ENCODE results near the gene CEP131. TPM values are rescaled to one million over a fixed set of nuclear protein-coding genes. Genes with fewer than 3 reads are reported as not detected.

The CEP131 gene
- total and polyA plus RNA-seq, 2 donors (not counting 3 experiments of a cell fraction or from before 2014, with no cell fraction given): 5.3 to 17.9 TPM

GRCh38 chr17:81236784-81237183, 14.0 kb upstream of the CEP131 start:
- CTCF ChIA-PET: no interaction called here
- DNase-seq (ENCODE audit: low read depth, low spot score) (no peak), FAIRE-seq (no peak)
- Histone ChIP-seq H3K4me3 (replicated peaks in 1 of 3; ENCODE audit: insufficient read depth in 1 of 3, low read depth in 1 of 3, low read length in 3 of 3) (no peak overlapping the region), H3K27ac (ENCODE audit: insufficient read depth, low read depth, low read length) (no peak overlapping the region), H3K79me2 (ENCODE audit: control insufficient read depth, insufficient read depth, low read length) (peaks cover 20% of the 10 kb centered on the region), H3K4me2 (ENCODE audit: insufficient read depth, low read length) (no peak overlapping the region), H3K4me1 (ENCODE audit: control insufficient read depth, extremely low read depth, insufficient read depth, low read length) (peaks cover 6% of the 10 kb centered on the region), H3K9me3 (replicated peaks; ENCODE audit: control insufficient read depth, insufficient read depth, low read length) (no peaks in the 10 kb centered on the region), H2AFZ (ENCODE audit: low read depth, low read length) (no peak overlapping the region), H4K20me1 (replicated peaks; ENCODE audit: control insufficient read depth, extremely low read depth, insufficient read depth, low read length) (no peaks in the 10 kb centered on the region), H3K9ac (replicated peaks; ENCODE audit: extremely low read depth, insufficient read depth, low read length) (no peak overlapping the region), H3K27me3 (ENCODE audit: control insufficient read depth in 2 of 2, insufficient read depth in 2 of 2, low read length in 2 of 2) (no peaks in the 10 kb centered on the region), H3K9me1 (replicated peaks; ENCODE audit: control insufficient read depth, extremely low read depth, insufficient read depth, low read length) (no peaks in the 10 kb centered on the region), H3K36me3 (ENCODE audit: control insufficient read depth in 2 of 2, extremely low read depth in 1 of 2, insufficient read depth in 2 of 2, low read length in 2 of 2) (peaks cover 0 to 25% of the 10 kb centered on the region in 2 experiments)
- dilution Hi-C loops (cut with MboI; ENCODE audit: extremely low pct_ligation_motif_present, low sequenced_read_pairs): no loop called here
- no TSS peak for BruUV-seq (replicated peaks)
- intact Hi-C loops (cut with micrococcal nuclease): no loop called here
- TF ChIP-seq POLR2AphosphoS5 (IDR thresholded peaks at IDR 0.05; ENCODE audit: insufficient read depth, low read depth, low read length) (no peak), JUN (IDR thresholded peaks at IDR 0.05; ENCODE audit: borderline replicate concordance, insufficient read depth, insufficient read length, low read depth) (no peak)
- POLR2A ChIA-PET: no interaction called here

DNA sequence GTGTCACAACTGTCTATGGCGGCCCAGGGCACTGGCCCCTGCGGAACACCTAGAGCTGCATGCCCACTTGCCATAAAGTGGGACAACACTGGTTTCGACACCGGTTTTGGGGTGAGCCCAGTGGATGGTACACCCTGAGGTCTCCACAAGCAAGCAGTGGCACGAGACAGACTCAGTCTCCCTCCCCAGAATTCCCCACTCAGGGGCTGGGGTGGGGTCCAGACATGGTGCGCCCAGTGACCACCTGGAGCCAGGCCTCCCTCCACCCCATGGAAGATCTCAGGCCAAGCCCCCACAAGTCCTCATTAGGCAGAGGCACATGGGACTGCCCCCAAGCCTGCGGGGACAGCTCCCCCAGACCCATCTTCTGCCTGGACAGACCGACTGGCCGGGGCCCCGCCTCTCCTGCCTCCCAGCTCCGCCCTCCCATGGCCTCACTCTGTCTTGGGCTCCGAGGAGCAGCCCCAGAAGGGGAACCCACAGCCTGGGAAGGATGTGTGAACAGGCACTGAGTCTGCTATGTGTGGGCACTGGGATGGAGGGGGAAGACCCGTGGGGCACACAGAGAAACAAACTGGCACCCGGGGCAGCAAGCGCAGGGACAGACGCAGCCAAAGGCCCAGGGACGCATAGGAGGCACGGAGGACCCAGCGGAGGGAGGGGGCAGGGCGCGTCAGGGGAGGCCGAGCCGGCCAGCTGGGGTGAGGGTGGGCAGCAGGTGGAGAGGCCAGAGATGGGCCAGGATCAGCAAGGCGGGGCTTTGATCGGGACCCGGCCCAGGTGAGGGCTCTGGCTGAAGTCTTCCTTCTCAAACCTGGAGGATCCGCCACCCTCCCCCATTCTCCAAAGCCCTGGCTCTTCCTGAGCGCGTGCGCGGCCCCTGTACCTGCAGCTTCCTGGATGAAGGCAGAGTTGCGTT, 13.3 kb upstream of the CEP131 start:
- Histone ChIP-seq H3K9me1 (replicated peaks; ENCODE audit: control insufficient read depth, extremely low read depth, insufficient read depth, low read length) (no peaks in the 10 kb centered on the region), H3K4me2 (ENCODE audit: insufficient read depth, low read length) (no peak overlapping the region), H4K20me1 (replicated peaks; ENCODE audit: control insufficient read depth, extremely low read depth, insufficient read depth, low read length) (no peaks in the 10 kb centered on the region), H3K36me3 (ENCODE audit: control insufficient read depth in 2 of 2, extremely low read depth in 1 of 2, insufficient read depth in 2 of 2, low read length in 2 of 2) (peaks cover 0 to 26% of the 10 kb centered on the region in 2 experiments), H2AFZ (ENCODE audit: low read depth, low read length) (no peak overlapping the region), H3K27me3 (ENCODE audit: control insufficient read depth in 2 of 2, insufficient read depth in 2 of 2, low read length in 2 of 2) (no peaks in the 10 kb centered on the region), H3K27ac (ENCODE audit: insufficient read depth, low read depth, low read length) (no peak overlapping the region), H3K4me1 (ENCODE audit: control insufficient read depth, extremely low read depth, insufficient read depth, low read length) (peaks cover 6% of the 10 kb centered on the region), H3K9ac (replicated peaks; ENCODE audit: extremely low read depth, insufficient read depth, low read length) (no peak overlapping the region), H3K79me2 (ENCODE audit: control insufficient read depth, insufficient read depth, low read length) (peaks cover 20% of the 10 kb centered on the region), H3K9me3 (replicated peaks; ENCODE audit: control insufficient read depth, insufficient read depth, low read length) (no peaks in the 10 kb centered on the region), H3K4me3 (replicated peaks in 1 of 3; ENCODE audit: insufficient read depth in 1 of 3, low read depth in 1 of 3, low read length in 3 of 3) (no peak overlapping the region)
- intact Hi-C loops (cut with micrococcal nuclease) (no loop called here), dilution Hi-C loops (cut with MboI; ENCODE audit: extremely low pct_ligation_motif_present, low sequenced_read_pairs) (no loop called here)
- TF ChIP-seq EZH2 (IDR thresholded peaks at IDR 0.05; ENCODE audit: borderline replicate concordance, low read depth, low read length, severe bottlenecking) (no peak), POLR2AphosphoS5 (IDR thresholded peaks at IDR 0.05; ENCODE audit: insufficient read depth, low read depth, low read length) (no peak), POLR2A (IDR thresholded peaks at IDR 0.05; ENCODE audit: low read depth, low read length) (no peak), MYC (IDR thresholded peaks at IDR 0.05; ENCODE audit: low read depth, low read length) (no peak), FOS (IDR thresholded peaks at IDR 0.05; ENCODE audit: borderline replicate concordance, insufficient read depth, low read length) (no peak), MAX (IDR thresholded peaks at IDR 0.05; ENCODE audit: insufficient read depth, insufficient read length) (no peak), GATA2 (IDR thresholded peaks at IDR 0.05; ENCODE audit: insufficient read depth, insufficient read length, low read depth, low read length) (no peak), JUN (IDR thresholded peaks at IDR 0.05; ENCODE audit: borderline replicate concordance, insufficient read depth, insufficient read length, low read depth) (no peak)
- TF ChIP-seq, protein P1, sequence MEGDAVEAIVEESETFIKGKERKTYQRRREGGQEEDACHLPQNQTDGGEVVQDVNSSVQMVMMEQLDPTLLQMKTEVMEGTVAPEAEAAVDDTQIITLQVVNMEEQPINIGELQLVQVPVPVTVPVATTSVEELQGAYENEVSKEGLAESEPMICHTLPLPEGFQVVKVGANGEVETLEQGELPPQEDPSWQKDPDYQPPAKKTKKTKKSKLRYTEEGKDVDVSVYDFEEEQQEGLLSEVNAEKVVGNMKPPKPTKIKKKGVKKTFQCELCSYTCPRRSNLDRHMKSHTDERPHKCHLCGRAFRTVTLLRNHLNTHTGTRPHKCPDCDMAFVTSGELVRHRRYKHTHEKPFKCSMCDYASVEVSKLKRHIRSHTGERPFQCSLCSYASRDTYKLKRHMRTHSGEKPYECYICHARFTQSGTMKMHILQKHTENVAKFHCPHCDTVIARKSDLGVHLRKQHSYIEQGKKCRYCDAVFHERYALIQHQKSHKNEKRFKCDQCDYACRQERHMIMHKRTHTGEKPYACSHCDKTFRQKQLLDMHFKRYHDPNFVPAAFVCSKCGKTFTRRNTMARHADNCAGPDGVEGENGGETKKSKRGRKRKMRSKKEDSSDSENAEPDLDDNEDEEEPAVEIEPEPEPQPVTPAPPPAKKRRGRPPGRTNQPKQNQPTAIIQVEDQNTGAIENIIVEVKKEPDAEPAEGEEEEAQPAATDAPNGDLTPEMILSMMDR (IDR thresholded peaks at IDR 0.05; ENCODE audit: extremely low read depth in 1 of 2, insufficient read depth in 1 of 2, low read depth in 1 of 2, low read length in 2 of 2): no peak
- DNase-seq (ENCODE audit: low read depth, low spot score) (no peak), FAIRE-seq (no peak)
- no TSS peak for BruUV-seq (replicated peaks)
- ChIA-PET CTCF (no interaction called here), POLR2A (no interaction called here)
